ENCODE data around the gene RNF227.

DNA sequence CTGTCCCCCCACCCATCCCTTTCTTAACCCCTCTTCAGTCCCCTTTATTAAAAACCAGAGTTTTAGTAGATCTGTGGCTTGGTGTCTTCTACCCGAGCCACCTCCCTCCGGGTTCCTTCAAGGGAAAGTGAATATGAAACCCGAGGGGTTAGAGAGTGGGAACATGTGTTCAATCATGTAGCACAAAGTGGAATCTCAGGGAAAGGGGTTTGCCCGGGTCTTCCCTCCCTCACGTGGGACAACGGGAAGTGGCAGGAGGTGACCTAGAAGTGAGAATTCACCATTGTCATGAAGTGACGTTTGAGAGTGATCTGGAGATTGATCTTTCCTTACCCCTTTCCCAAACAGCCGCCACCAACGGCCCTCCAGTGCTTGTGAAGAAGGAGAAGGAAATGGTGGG, 5.0 kb downstream of the RNF227 start:
- no peak for TF ChIP-seq POLR2A (IDR thresholded peaks at IDR 0.05; ENCODE audit: low read length)
- no peak for TF ChIP-seq GATA1 (IDR thresholded peaks at IDR 0.05; ENCODE audit: low read depth, low read length)
